OCI-LY7 (cell line): ENCODE results near the gene VWF. TPM values are rescaled to one million over a fixed set of nuclear protein-coding genes. Genes with fewer than 3 reads are reported as not detected.

Source experiments
- BruUV-seq: library from RNA; stranded (reverse); fragments of 400-500 nt; replicated peaks from 2 replicates; lab custom pipeline; 2021; lab: Mats Ljungman, UMichigan
- CTCF ChIA-PET: fragments of 300-600 bp; sonication (Branson Sonifier 250); formaldehyde crosslinking; loops from one replicate; lab custom pipeline; 2022; ENCODE audit warnings: antibody characterized with exemption; ENCODE audit not compliant: unreplicated experiment; lab: Charles Lee
- POLR2A ChIA-PET: fragments of 300-600 bp; sonication (Branson Sonifier 250); formaldehyde crosslinking; loops from one replicate; lab custom pipeline; 2022; ENCODE audit warnings: antibody characterized with exemption; lab: Charles Lee
- DNase-seq: peaks from one replicate; pipeline ENCODE4 v3.0.0-alpha.2; 2015; ENCODE audit warnings: low spot score
- H2AFZ ChIP-seq: fragments of 200-600 bp; sonication (generic), shearing (Covaris generic); 2 replicates; pipeline ENCODE4 v1.6.1; 2014; ENCODE audit warnings: mild to moderate bottlenecking, antibody characterized with exemption, low read length, moderate library complexity
- H3K27ac ChIP-seq: fragments of 200-600 bp; sonication (generic); 2 replicates; pipeline ENCODE4 v1.5.1; 2014; ENCODE audit warnings: mixed run types, low read depth, mild to moderate bottlenecking, moderate library complexity, low read length, inconsistent platforms; ENCODE audit not compliant: poor library complexity, severe bottlenecking
- H3K36me3 ChIP-seq: fragments of 200-600 bp; sonication (generic); 2 replicates; pipeline ENCODE4 v1.6.1; 2014; ENCODE audit warnings: mild to moderate bottlenecking, antibody characterized with exemption, low read length, moderate library complexity, mixed read lengths; ENCODE audit not compliant: insufficient read depth
- H3K4me1 ChIP-seq: fragments of 200-600 bp; sonication (generic); 2 replicates; pipeline ENCODE4 v1.5.1; 2014; ENCODE audit warnings: mild to moderate bottlenecking, low read length; ENCODE audit not compliant: insufficient read depth, poor library complexity, severe bottlenecking
- H3K4me2 ChIP-seq: fragments of 200-600 bp; sonication (generic); 2 replicates; pipeline ENCODE4 v1.6.1; 2014; ENCODE audit warnings: mild to moderate bottlenecking, low read length
- H3K4me3 ChIP-seq: fragments of 200-600 bp; sonication (generic); 2 replicates; pipeline ENCODE4 v1.5.1; 2014; ENCODE audit warnings: mild to moderate bottlenecking, low read depth, low read length; ENCODE audit not compliant: poor library complexity, severe bottlenecking
- H3K79me2 ChIP-seq: fragments of 200-600 bp; sonication (generic); 2 replicates; pipeline ENCODE4 v1.6.1; 2016; ENCODE audit warnings: low read depth, mild to moderate bottlenecking, low read length, moderate library complexity, mixed read lengths; ENCODE audit not compliant: insufficient read depth
- H3K9me2 ChIP-seq: fragments of 200-600 bp; sonication (generic); 2 replicates; pipeline ENCODE4 v1.6.1; 2016; ENCODE audit warnings: mild to moderate bottlenecking, low read length, mixed read lengths; ENCODE audit not compliant: insufficient read depth
- H3K9me3 ChIP-seq: fragments of 200-600 bp; sonication (generic); 2 replicates; pipeline ENCODE4 v1.6.1; 2014; ENCODE audit warnings: mild to moderate bottlenecking, mixed run types, low read length, mixed read lengths
- H4K20me1 ChIP-seq: fragments of 200-600 bp; sonication (generic); 2 replicates; pipeline ENCODE4 v1.6.1; 2014; ENCODE audit warnings: mild to moderate bottlenecking, antibody characterized with exemption, low read length, moderate library complexity, mixed read lengths; ENCODE audit not compliant: insufficient read depth
- EZH2phosphoT487 ChIP-seq: fragments of 200-600 bp; sonication (generic); IDR thresholded peaks from 2 replicates; pipeline ENCODE4 v1.6.1; 2018; ENCODE audit warnings: low read depth, borderline replicate concordance, mild to moderate bottlenecking, mixed run types, antibody characterized with exemption, low read length, moderate library complexity, mixed read lengths
- intact Hi-C: fragments of 100-400 bp; cut with micrococcal nuclease; formaldehyde crosslinking; loops from one replicate; pipeline ENCODE4 v1.10.0; 2022; ENCODE audit not compliant: unreplicated experiment
- total RNA-seq, 2 experiments: library from RNA; depleted of rRNA in 1 of 2; stranded (reverse); fragments of >200 nt in 1 of 2; shearing (Covaris generic) in 1 of 2; gene quantifications; 2 replicates each; pipeline ENCODE4 v1.2.3, GENCODE V29; 2014 to 2022
- TF ChIP-seq, protein P1 (sequence below): fragments of 200-600 bp; sonication (generic); conservative IDR thresholded peaks from 2 replicates; pipeline ENCODE4 v1.5.1; 2014; ENCODE audit warnings: mild to moderate bottlenecking, antibody characterized with exemption, low read length, moderate library complexity, mixed read lengths

Gene VWF
- total RNA-seq, 2 experiments from 2014 or later = 0.32 TPM; not detected in 1

DNA sequence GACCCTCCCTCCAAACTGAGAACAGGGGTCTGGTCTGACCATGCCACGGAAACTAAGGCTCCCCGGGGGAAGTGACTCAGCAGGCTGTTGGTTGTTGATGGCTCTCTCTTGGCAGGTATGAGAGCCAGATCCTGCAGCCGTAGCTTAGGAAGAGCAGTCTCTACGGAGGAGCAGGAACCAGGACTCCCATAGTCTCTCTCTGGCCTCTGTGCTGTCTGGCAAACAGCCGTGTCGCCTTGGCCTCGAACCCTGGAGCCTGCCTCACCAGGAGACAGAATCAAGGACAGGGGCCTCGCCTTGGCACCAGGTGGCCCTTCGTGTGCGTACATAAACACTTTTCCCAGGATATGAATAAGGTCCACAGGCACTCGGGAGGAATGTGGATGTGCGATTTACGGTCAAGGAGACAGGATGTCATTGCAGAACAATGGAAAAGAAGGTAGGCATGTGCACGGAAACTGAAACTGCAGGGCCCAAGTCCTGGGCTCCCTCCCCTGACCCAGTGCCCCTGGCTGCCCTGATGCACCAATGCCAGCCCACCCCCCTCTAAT lies 7.9 kb downstream of the VWF start:
- no TSS peak for BruUV-seq
- Histone ChIP-seq H2AFZ (no peak overlapping the region), H3K4me3 (no peak overlapping the region), H3K36me3 (no peaks in the 10 kb centered on the region), H3K27ac (no peak overlapping the region), H3K9me3 (no peaks in the 10 kb centered on the region), H4K20me1 (no peaks in the 10 kb centered on the region), H3K79me2 (no peaks in the 10 kb centered on the region), H3K9me2 (no peaks in the 10 kb centered on the region), H3K4me2 (no peak overlapping the region), H3K4me1 (no peaks in the 10 kb centered on the region)
- intact Hi-C loops = no loop called here
- ChIA-PET POLR2A (no interaction called here), CTCF (no interaction called here)
- no peak for DNase-seq
- no peak for TF ChIP-seq EZH2phosphoT487
- TF ChIP-seq, protein P1, sequence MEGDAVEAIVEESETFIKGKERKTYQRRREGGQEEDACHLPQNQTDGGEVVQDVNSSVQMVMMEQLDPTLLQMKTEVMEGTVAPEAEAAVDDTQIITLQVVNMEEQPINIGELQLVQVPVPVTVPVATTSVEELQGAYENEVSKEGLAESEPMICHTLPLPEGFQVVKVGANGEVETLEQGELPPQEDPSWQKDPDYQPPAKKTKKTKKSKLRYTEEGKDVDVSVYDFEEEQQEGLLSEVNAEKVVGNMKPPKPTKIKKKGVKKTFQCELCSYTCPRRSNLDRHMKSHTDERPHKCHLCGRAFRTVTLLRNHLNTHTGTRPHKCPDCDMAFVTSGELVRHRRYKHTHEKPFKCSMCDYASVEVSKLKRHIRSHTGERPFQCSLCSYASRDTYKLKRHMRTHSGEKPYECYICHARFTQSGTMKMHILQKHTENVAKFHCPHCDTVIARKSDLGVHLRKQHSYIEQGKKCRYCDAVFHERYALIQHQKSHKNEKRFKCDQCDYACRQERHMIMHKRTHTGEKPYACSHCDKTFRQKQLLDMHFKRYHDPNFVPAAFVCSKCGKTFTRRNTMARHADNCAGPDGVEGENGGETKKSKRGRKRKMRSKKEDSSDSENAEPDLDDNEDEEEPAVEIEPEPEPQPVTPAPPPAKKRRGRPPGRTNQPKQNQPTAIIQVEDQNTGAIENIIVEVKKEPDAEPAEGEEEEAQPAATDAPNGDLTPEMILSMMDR = no peak

DNA sequence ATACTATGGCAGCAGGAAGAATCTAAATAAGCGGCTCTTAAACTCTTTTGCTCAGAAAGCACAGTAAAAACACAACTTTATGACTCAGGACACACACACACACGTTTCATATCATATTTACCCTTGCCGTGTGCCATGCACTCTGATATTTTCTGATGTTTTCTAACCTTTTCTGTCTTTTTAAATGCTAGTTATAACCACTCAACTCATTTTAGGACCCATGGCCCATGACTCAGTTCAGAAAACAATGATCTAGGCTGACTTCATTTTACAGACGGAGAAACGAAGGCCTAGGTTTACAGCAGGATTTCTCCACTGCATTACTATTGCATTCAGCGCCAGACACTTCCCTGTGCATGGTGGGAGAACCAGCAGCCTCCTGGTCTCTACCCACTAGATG lies 9.1 kb downstream of the VWF start:
- DNase-seq = no peak
- Histone ChIP-seq H3K4me1 (no peaks in the 10 kb centered on the region), H2AFZ (no peak overlapping the region), H3K36me3 (no peaks in the 10 kb centered on the region), H3K4me3 (no peak overlapping the region), H3K4me2 (no peak overlapping the region), H4K20me1 (no peaks in the 10 kb centered on the region), H3K27ac (no peak overlapping the region), H3K9me2 (no peaks in the 10 kb centered on the region), H3K79me2 (no peaks in the 10 kb centered on the region), H3K9me3 (no peaks in the 10 kb centered on the region)
- POLR2A ChIA-PET = no interaction called here
- CTCF ChIA-PET = no interaction called here
- intact Hi-C loops = no loop called here
- BruUV-seq = no TSS peak
- TF ChIP-seq, protein P1 = no peak
- TF ChIP-seq EZH2phosphoT487 = no peak

DNA sequence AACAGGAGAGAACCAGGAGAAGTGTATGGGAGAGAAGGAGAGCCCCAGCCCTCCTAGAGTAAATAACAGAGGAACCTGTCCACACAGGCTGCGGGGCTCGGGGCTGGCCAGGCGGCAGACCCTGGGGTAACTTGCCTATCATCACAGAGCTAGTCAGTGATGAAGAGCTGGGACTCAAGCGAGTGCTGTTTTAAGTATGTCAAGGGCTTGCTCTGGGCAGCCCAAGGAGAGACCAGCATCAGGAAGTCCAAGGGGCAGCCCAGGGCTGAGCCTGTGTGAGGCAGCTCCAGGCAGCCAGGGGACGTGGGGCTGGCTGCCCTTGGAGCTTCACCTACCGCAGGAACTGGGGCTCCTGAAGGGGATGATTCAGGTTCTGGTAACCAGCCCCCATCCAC lies 10.0 kb downstream of the VWF start:
- no peak overlapping the region for H2AFZ ChIP-seq
- no peaks in the 10 kb centered on the region for H3K4me1 ChIP-seq
- CTCF ChIA-PET = no interaction called here
- H3K9me3 ChIP-seq = no peaks in the 10 kb centered on the region
- H3K9me2 ChIP-seq = no peaks in the 10 kb centered on the region
- H4K20me1 ChIP-seq = no peaks in the 10 kb centered on the region
- DNase-seq = no peak
- no TSS peak for BruUV-seq
- intact Hi-C loops = no loop called here
- H3K27ac ChIP-seq = no peak overlapping the region
- POLR2A ChIA-PET = no interaction called here
- H3K79me2 ChIP-seq = no peaks in the 10 kb centered on the region
- no peak overlapping the region for H3K4me2 ChIP-seq
- no peak for TF ChIP-seq EZH2phosphoT487
- TF ChIP-seq, protein P1 = no peak
- H3K36me3 ChIP-seq = no peaks in the 10 kb centered on the region
- no peak overlapping the region for H3K4me3 ChIP-seq
